K562 (cell line): ENCODE data around the gene NAPB. TPM values are rescaled to one million over a fixed set of nuclear protein-coding genes. Genes with fewer than 3 reads are reported as not detected.

Source experiments
- CHD1 ChIP-seq: fragments of 200-600 bp; sonication (generic); IDR thresholded peaks from one replicate; pipeline ENCODE4 v1.6.1; 2012; ENCODE audit warnings: mild to moderate bottlenecking, moderate library complexity, low read length, inconsistent platforms
- EP400 ChIP-seq: fragments of 450-650 bp; IDR thresholded peaks from 2 replicates; pipeline ENCODE4 v1.6.1; 2017; ENCODE audit warnings: antibody characterized with exemption, mild to moderate bottlenecking, moderate library complexity
- ETS1 ChIP-seq: conservative IDR thresholded peaks from 2 replicates; pipeline ENCODE4 v1.6.1; 2011; ENCODE audit warnings: low read depth, mild to moderate bottlenecking, low read length; ENCODE audit not compliant: control insufficient read depth
- IRF1 ChIP-seq: sonication (generic); formaldehyde crosslinking; IDR thresholded peaks from 2 replicates; pipeline ENCODE4 v1.8.0; 2022; ENCODE audit warnings: missing genetic modification reagents, mild to moderate bottlenecking, borderline replicate concordance
- NCOR1 ChIP-seq: fragments of 450-650 bp; IDR thresholded peaks from 2 replicates; pipeline ENCODE4 v1.6.1; 2016; ENCODE audit warnings: mild to moderate bottlenecking, moderate library complexity
- NFATC3 ChIP-seq: fragments of 450-650 bp; IDR thresholded peaks from 2 replicates; pipeline ENCODE4 v1.6.1; 2017; ENCODE audit warnings: mild to moderate bottlenecking
- RERE ChIP-seq: sonication (generic); formaldehyde crosslinking; IDR thresholded peaks from 2 replicates; pipeline ENCODE4 v1.8.0; 2023; ENCODE audit warnings: missing genetic modification reagents, mild to moderate bottlenecking, borderline replicate concordance
- RFX1 ChIP-seq: fragments of 450-650 bp; IDR thresholded peaks from 2 replicates; pipeline ENCODE4 v1.6.1; 2016; ENCODE audit warnings: mild to moderate bottlenecking, moderate library complexity
- RFX7 ChIP-seq: fragments of 250-450 bp; sonication (Bioruptor Pico); IDR thresholded peaks from 2 replicates; pipeline ENCODE4 v1.5.1; 2021; ENCODE audit warnings: mild to moderate bottlenecking
- SIN3B ChIP-seq: fragments of 450-650 bp; IDR thresholded peaks from 2 replicates; pipeline ENCODE4 v1.6.1; 2017; ENCODE audit warnings: low read depth, mild to moderate bottlenecking, moderate library complexity
- TFE3 ChIP-seq: fragments of 450-650 bp; formaldehyde crosslinking; IDR thresholded peaks from 2 replicates; pipeline ENCODE4 v1.4.0; 2020; ENCODE audit warnings: mild to moderate bottlenecking, mixed read lengths
- ZNF224 ChIP-seq: sonication (generic); formaldehyde crosslinking; IDR thresholded peaks from 2 replicates; pipeline ENCODE4 v1.8.0; 2022; ENCODE audit warnings: mild to moderate bottlenecking, missing genetic modification reagents
- ZNF24 ChIP-seq: fragments of 450-650 bp; IDR thresholded peaks from 2 replicates; pipeline ENCODE4 v1.6.1; 2016
- ZNF431 ChIP-seq: sonication (generic); formaldehyde crosslinking; IDR thresholded peaks from 2 replicates; pipeline ENCODE4 v1.8.0; 2022; ENCODE audit warnings: mild to moderate bottlenecking, missing genetic modification reagents
- ZNF518B ChIP-seq: fragments of 250-450 bp; sonication (Bioruptor Pico); IDR thresholded peaks from 2 replicates; pipeline ENCODE4 v1.5.0; 2021; ENCODE audit warnings: mild to moderate bottlenecking, moderate library complexity
- polyA plus RNA-seq, 8 experiments: library from polyadenylated mRNA; depleted of rRNA in 4 of 8; stranded (reverse) in 5 of 8; unstranded in 3 of 8; fragments of >200 nt; fragmentation: Nextera tagmentation in 2 of 8; fragmentation: Illumina TruSeq in 1 of 8; extraction: Ambion mirVana in 2 of 8; extraction: Trizol in 1 of 8; gene quantifications; 2 replicates each; pipeline versions ENCODE4 v1.2.1 to v1.2.3, GENCODE V29; 2011 to 2014; ENCODE audit warnings: inconsistent platforms in 1 of 8, missing spikeins in 1 of 8
- total RNA-seq, 7 experiments: library from RNA; depleted of rRNA in 6 of 7; stranded (reverse); fragments of >200 nt in 6 of 7; fragmentation: Illumina TruSeq in 2 of 7; extraction: Trizol in 2 of 7; gene quantifications; 2 replicates each; pipeline versions ENCODE4 v1.2.1 to v1.2.3, GENCODE V29; 2011 to 2021; ENCODE audit warnings: low replicate concordance in 1 of 7

Gene NAPB
- total and polyA plus RNA-seq, 9 of the 15 experiments (the other 6 are each of a cell fraction or from before 2014, with no cell fraction given), result 1.4 to 7.7 (median 5.2) TPM

- TF ChIP-seq RFX1 (peak; percentile 86), RERE (CRISPR knock-in tag) (no peak), ZNF431 (CRISPR knock-in tag) (no peak), ZNF24 (no peak), CHD1 (no peak), ZNF518B (CRISPR knock-in tag) (no peak), ZNF224 (CRISPR knock-in tag) (no peak), NFATC3 (no peak), IRF1 (CRISPR knock-in tag) (no peak), EP400 (peak; percentile 72), SIN3B (0 out of 2 replicates have a peak, but pooled peaks have one; percentile 22), TFE3 (CRISPR knock-in tag) (peak; percentile 99), RFX7 (no peak), ETS1 (peak; percentile 78; the same call in 1 of the 2 replicates), NCOR1 (no peak)
Measured at GRCh38 chr20:23357767-23358562, 63.3 kb downstream of the NAPB start (continued).
